HUES64 (cell line): ENCODE data around the gene PPP1R16B.
"Not testable (repeated sequence)": the region's sequence is repeated elsewhere in the genome, so short reads cannot be mapped to it uniquely, and the experiment has no call there.

ENCODE experiments used
- H3K27ac ChIP-seq: 2 replicates; pipeline ENCODE4 v1.7.0; 2013; ENCODE audit warnings: low read depth, low read length, inconsistent platforms
- H3K27me3 ChIP-seq: 2 replicates; pipeline ENCODE4 v1.6.1; 2013; ENCODE audit warnings: mild to moderate bottlenecking, low read length; ENCODE audit not compliant: insufficient read depth
- H3K36me3 ChIP-seq: 2 replicates; pipeline ENCODE4 v1.6.1; 2013; ENCODE audit warnings: mild to moderate bottlenecking, low read length; ENCODE audit not compliant: insufficient read depth
- H3K4me1 ChIP-seq: 2 replicates; pipeline ENCODE4 v1.6.1; 2013; ENCODE audit warnings: mild to moderate bottlenecking, low read length, moderate library complexity; ENCODE audit not compliant: insufficient read depth
- H3K4me3 ChIP-seq: 2 replicates; pipeline ENCODE4 v1.5.1; 2013; ENCODE audit warnings: mild to moderate bottlenecking, low read length, moderate library complexity
- H3K9ac ChIP-seq: 2 replicates; pipeline ENCODE4 v1.6.1; 2013; ENCODE audit warnings: mild to moderate bottlenecking, low read depth, low read length
- H3K9me3 ChIP-seq: 2 replicates; pipeline ENCODE4 v1.6.1; 2013; ENCODE audit warnings: low read depth, low read length; ENCODE audit not compliant: insufficient read depth
- WGBS: fragments of 150-250, 120-280 bp; methylation state at CpG from one replicate; pipeline ENCODE4 v1.1.7; 2013; ENCODE audit warnings: missing lambda C conversion rate; 5-methylcytosine and 5-hydroxymethylcytosine counted together

The PPP1R16B gene

GRCh38 chr20:38960187-38960687 lies 154.7 kb downstream of the PPP1R16B start:
- H3K4me3 ChIP-seq, H3K9me3 ChIP-seq, H3K27me3 ChIP-seq, H3K36me3 ChIP-seq, H3K9ac ChIP-seq, H3K27ac ChIP-seq: not testable (repeated sequence)
- H3K4me1 ChIP-seq = peaks cover 14% of the 10 kb centered on the region
- WGBS = 98% methylated on average over 8 of the region's 9 CpGs

- H3K9ac ChIP-seq = peak overlapping the region; percentile 99
- H3K4me1 ChIP-seq = peaks cover 14% of the 10 kb centered on the region
- H3K4me3 ChIP-seq = peak overlapping the region; percentile 82
- H3K36me3 ChIP-seq = peaks cover 12% of the 10 kb centered on the region
- 14% methylated on average over 16 of the region's 16 CpGs for WGBS
- H3K9me3 ChIP-seq = no peaks in the 10 kb centered on the region
- H3K27ac ChIP-seq = peak overlapping the region; percentile 94
- no peaks in the 10 kb centered on the region for H3K27me3 ChIP-seq
Observed at GRCh38 chr20:38961530-38962043, 156.1 kb downstream of the PPP1R16B start.

DNA sequence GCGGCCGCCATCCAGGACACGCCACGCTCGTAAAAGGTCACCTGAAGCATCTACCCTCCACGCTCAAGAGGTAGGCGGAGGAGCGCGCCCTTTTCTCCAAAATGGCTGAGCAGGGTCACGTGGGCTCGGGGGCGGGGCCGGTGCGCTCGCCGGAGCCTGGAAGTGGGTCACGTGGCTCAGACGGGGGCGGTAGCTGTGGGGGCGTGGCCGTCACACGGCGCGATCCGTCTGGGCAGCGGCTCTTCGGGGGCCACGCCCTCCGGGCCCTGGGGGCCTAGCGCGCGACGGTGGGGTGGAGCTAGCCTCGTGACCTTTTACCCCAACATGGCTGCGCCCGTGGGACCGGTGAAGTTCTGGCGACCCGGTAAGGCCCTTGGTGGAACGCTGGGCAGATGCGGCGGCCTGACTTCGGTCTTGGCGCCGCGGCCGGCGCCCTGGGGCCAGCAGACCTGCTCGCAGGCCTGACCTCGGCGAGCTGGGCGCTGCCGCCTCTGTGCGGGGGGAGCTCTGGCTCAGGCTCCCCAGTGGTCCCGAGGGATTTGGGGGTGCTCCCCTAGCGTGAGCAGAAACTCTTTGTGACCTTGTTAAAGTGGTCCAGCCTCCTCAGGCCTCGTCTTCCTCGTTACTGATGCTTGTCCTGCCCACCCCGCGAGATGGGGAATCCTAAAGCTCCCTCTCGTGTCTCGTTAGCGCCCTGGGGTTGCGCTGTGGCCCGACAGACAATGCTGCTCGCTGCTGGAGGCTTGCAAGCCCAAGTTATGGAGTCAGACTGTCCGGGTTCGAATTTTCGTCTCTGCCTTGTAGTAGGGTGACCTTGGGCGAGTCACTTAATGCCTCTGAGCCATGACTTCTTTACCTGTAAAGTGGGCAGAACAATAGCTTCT lies 156.8 kb downstream of the PPP1R16B start, which contains the start of gene DHX35:
DHX35 (plus strand) TSS at position 301 of the 884 bp plus-strand sequence; CDS start at position 325, 24 bp downstream.
- no peaks in the 10 kb centered on the region for H3K9me3 ChIP-seq
- H3K4me3 ChIP-seq = peak within 1 kb of the TSS; percentile 82
- peaks cover 14% of the 10 kb centered on the region for H3K4me1 ChIP-seq
- peaks cover 12% of the 10 kb centered on the region for H3K36me3 ChIP-seq
- under 1% methylated on average over 70 of the region's 70 CpGs for WGBS
- H3K27ac ChIP-seq = peak within 1 kb of the TSS; percentile 97
- no peaks in the 10 kb centered on the region for H3K27me3 ChIP-seq
- H3K9ac ChIP-seq = peak within 1 kb of the TSS; percentile 99

GRCh38 chr20:38962928-38963401 lies 157.5 kb downstream of the PPP1R16B start:
- Histone ChIP-seq H3K9ac (peak overlapping the region; percentile 97), H3K36me3 (peaks cover 14% of the 10 kb centered on the region), H3K27ac (peak overlapping the region; percentile 97), H3K4me3 (peak overlapping the region; percentile 82), H3K9me3 (no peaks in the 10 kb centered on the region), H3K4me1 (peaks cover 14% of the 10 kb centered on the region), H3K27me3 (no peaks in the 10 kb centered on the region)
- 24% methylated on average over 5 of the region's 5 CpGs for WGBS

GRCh38 chr20:38963745-38964144 lies 158.2 kb downstream of the PPP1R16B start:
- H3K9ac ChIP-seq = no peak overlapping the region
- no peaks in the 10 kb centered on the region for H3K9me3 ChIP-seq
- H3K4me3 ChIP-seq = peak overlapping the region; percentile 82
- H3K27ac ChIP-seq = no peak overlapping the region
- H3K4me1 ChIP-seq = peaks cover 14% of the 10 kb centered on the region
- peaks cover 18% of the 10 kb centered on the region for H3K36me3 ChIP-seq
- H3K27me3 ChIP-seq = no peaks in the 10 kb centered on the region

DNA sequence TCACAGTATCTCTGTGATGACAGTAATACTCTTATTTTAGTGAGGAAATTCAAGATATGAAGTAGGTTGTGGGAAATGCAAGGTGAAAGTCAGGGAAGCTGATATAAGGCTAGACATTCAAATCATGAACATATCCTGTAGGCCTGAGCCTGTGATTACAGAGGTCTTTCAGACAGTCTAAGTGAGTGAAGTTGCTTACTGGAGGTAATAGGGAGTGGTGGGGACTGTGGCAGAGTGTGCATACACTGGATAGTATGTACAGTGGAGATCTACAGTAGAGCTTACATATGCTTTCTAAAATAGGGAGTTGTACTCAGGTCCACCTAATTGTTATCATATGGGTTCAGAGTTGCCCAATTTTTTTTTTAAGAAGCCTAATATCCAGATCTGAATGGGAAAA lies 159.8 kb downstream of the PPP1R16B start:
- H3K36me3 ChIP-seq = peaks cover 33% of the 10 kb centered on the region
- no peaks in the 10 kb centered on the region for H3K27me3 ChIP-seq
- H3K9me3 ChIP-seq = no peaks in the 10 kb centered on the region
- H3K9ac ChIP-seq = no peak overlapping the region
- H3K27ac ChIP-seq = no peak overlapping the region
- no peak overlapping the region for H3K4me3 ChIP-seq
- peaks cover 14% of the 10 kb centered on the region for H3K4me1 ChIP-seq

- Histone ChIP-seq H3K4me3 (no peak overlapping the region), H3K27ac (no peak overlapping the region), H3K36me3 (peaks cover 57% of the 10 kb centered on the region), H3K4me1 (peaks cover 5% of the 10 kb centered on the region), H3K9ac (no peak overlapping the region), H3K9me3 (no peaks in the 10 kb centered on the region), H3K27me3 (no peaks in the 10 kb centered on the region)
- WGBS = 97% methylated on average over 6 of the region's 6 CpGs
Observed at GRCh38 chr20:38968090-38968489, 162.6 kb downstream of the PPP1R16B start.

GRCh38 chr20:38969708-38970107 lies 164.2 kb downstream of the PPP1R16B start:
- H3K36me3 ChIP-seq = peaks cover 72% of the 10 kb centered on the region
- H3K9me3 ChIP-seq = no peaks in the 10 kb centered on the region
- H3K27ac ChIP-seq = no peak overlapping the region
- no peaks in the 10 kb centered on the region for H3K27me3 ChIP-seq
- no peak overlapping the region for H3K4me3 ChIP-seq
- no peak overlapping the region for H3K9ac ChIP-seq
- no peaks in the 10 kb centered on the region for H3K4me1 ChIP-seq
- WGBS = 96% methylated on average over 4 of the region's 4 CpGs

- Histone ChIP-seq H3K4me3 (no peak overlapping the region), H3K36me3 (peaks cover 71% of the 10 kb centered on the region), H3K9me3 (no peaks in the 10 kb centered on the region), H3K9ac (no peak overlapping the region), H3K4me1 (no peaks in the 10 kb centered on the region), H3K27me3 (no peaks in the 10 kb centered on the region), H3K27ac (no peak overlapping the region)
- 95% methylated on average over 1 of the region's 1 CpG for WGBS
Observed at GRCh38 chr20:38970302-38970701, 164.8 kb downstream of the PPP1R16B start.
